Measurements from ENCODE around the gene ARHGEF2. TPM values are rescaled to one million over a fixed set of nuclear protein-coding genes. Genes with fewer than 3 reads are reported as not detected.

ARHGEF2 gene
- total and polyA plus RNA-seq, 9 of the 15 experiments (the other 6 are each of a cell fraction or from before 2014, with no cell fraction given): 7.1 to 162 (median 62.2) TPM

DNA sequence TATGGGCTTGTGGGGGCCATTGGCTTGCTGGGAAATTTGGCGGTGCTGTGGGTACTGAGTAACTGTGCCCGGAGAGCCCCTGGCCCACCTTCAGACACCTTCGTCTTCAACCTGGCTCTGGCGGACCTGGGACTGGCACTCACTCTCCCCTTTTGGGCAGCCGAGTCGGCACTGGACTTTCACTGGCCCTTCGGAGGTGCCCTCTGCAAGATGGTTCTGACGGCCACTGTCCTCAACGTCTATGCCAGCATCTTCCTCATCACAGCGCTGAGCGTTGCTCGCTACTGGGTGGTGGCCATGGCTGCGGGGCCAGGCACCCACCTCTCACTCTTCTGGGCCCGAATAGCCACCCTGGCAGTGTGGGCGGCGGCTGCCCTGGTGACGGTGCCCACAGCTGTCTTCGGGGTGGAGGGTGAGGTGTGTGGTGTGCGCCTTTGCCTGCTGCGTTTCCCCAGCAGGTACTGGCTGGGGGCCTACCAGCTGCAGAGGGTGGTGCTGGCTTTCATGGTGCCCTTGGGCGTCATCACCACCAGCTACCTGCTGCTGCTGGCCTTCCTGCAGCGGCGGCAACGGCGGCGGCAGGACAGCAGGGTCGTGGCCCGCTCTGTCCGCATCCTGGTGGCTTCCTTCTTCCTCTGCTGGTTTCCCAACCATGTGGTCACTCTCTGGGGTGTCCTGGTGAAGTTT, 36.4 kb downstream of the ARHGEF2 start:
- H3K4me3 ChIP-seq: no peak overlapping the region
- WGBS (ENCODE audit: insufficient coverage, low coverage, missing lambda C conversion rate): 92% methylated on average over 27 of the region's 29 CpGs

More for the DNA sequence above, 36.4 kb downstream of the ARHGEF2 start:
- ATAC-seq: no peak
- BruUV-seq (replicated peaks): no TSS peak
- Histone ChIP-seq H3K27me3 (ENCODE audit: control insufficient read depth in 2 of 2, insufficient read depth in 2 of 2, low read length in 2 of 2) (no peaks in the 10 kb centered on the region), H3K36me3 (ENCODE audit: control insufficient read depth, insufficient read depth, low read length) (peaks cover 11% of the 10 kb centered on the region; the same call in 1 of the 3 replicates), H3K9me1 (ENCODE audit: control insufficient read depth, insufficient read depth, low read length) (no peaks in the 10 kb centered on the region), H3K9ac (ENCODE audit: insufficient read depth in 1 of 2, low read depth in 2 of 2, low read length in 2 of 2) (peak overlapping the region in 1 of 2 experiments; percentile 69; a peak in 2 of 4 replicates), H3K4me2 (ENCODE audit: insufficient read depth, low read length) (no peak overlapping the region), H2AFZ (ENCODE audit: low read depth, low read length) (no peak overlapping the region), H3K9me3 (replicated peaks; ENCODE audit: control insufficient read depth, insufficient read depth, low read depth, low read length) (no peaks in the 10 kb centered on the region), H4K20me1 (replicated peaks; ENCODE audit: control insufficient read depth, insufficient read depth, low read length) (no peaks in the 10 kb centered on the region), H3K27ac (ENCODE audit: extremely low read depth, low read depth, low read length) (no peak overlapping the region), H3K4me1 (replicated peaks in 1 of 2; ENCODE audit: control insufficient read depth in 2 of 2, insufficient read depth in 2 of 2, low read length in 2 of 2) (peaks cover 19 to 29% of the 10 kb centered on the region in 2 experiments), H3K79me2 (ENCODE audit: control insufficient read depth, insufficient read depth, low read length) (no peaks in the 10 kb centered on the region)
- intact Hi-C loops (cut with micrococcal nuclease) (no loop called here), in situ Hi-C loops (cut with MboI) (no loop called here)
- FAIRE-seq: no peak
- TF ChIP-seq RBFOX2 (IDR thresholded peaks at IDR 0.05; ENCODE audit: low read depth, low read length): 0 out of 2 replicates have a peak, but pooled peaks have one; percentile 23
- peak; percentile 97 for TF ChIP-seq RBM22 (IDR thresholded peaks at IDR 0.05; ENCODE audit: low read depth, low read length, poor library complexity, severe bottlenecking)
- 0 out of 2 replicates have a peak, but pooled peaks have one; percentile 57 for TF ChIP-seq OTX1 (CRISPR knock-in tag; IDR thresholded peaks at IDR 0.05)
- TF ChIP-seq POLR2G (IDR thresholded peaks at IDR 0.05; ENCODE audit: low read depth, low read length): peak; percentile 78
- no peak for TF ChIP-seq CCNT2 (IDR thresholded peaks at IDR 0.05; ENCODE audit: borderline replicate concordance, extremely low read depth, insufficient read length, low read depth, low read length)
- TF ChIP-seq NELFE (IDR thresholded peaks at IDR 0.05; ENCODE audit: insufficient read depth, insufficient read length): no peak
- TF ChIP-seq CHD2 (IDR thresholded peaks at IDR 0.05; ENCODE audit: low read depth, low read length): no peak
- 0 out of 2 replicates have a peak, but pooled peaks have one; percentile 30 for TF ChIP-seq ZNF143 (CRISPR knock-in tag; IDR thresholded peaks at IDR 0.05)
- no peak for DNase-seq (ENCODE audit: extremely low read depth in 1 of 4, low spot score in 3 of 4)
- POLR2A ChIA-PET: interaction anchor here (1.1 to 6.9 kb wide), 4 partner anchors 9 to 35 kb away, joined by 3 to 50 read pairs (median 4); partner anchors contain the start of gene ARHGEF2
- CTCF ChIA-PET (ENCODE audit: low intra/inter-chr PET ratio): interaction anchor here (0.6 kb wide), 1 partner anchor 55 kb away, joined by 4 read pairs; no protein-coding TSS in a partner anchor

Measured in K562 (cell line).